SH-SY5Y (cell line): Measurements from ENCODE around the gene IGSF11.

ENCODE experiments used
- GATA2 ChIP-seq: IDR thresholded peaks from 2 replicates; pipeline ENCODE4 v1.6.1; 2011; ENCODE audit warnings: mild to moderate bottlenecking, low read depth, low read length
- GATA3 ChIP-seq: IDR thresholded peaks from 2 replicates; pipeline ENCODE4 v1.6.1; 2011; ENCODE audit warnings: low read depth, mild to moderate bottlenecking, low read length, moderate library complexity

- no peak for TF ChIP-seq GATA2
- TF ChIP-seq GATA3, result no peak
Observed at GRCh38 chr3:118909763-118910162, 124.9 kb downstream of the IGSF11 start.
